Right atrium auricular region (tissue), 2 donors: ENCODE data around the gene HIPK3. TPM values are rescaled to one million over a fixed set of nuclear protein-coding genes. Genes with fewer than 3 reads are reported as not detected.

ENCODE experiments used
- DNase-seq: peaks from one replicate; pipeline ENCODE4 v3.0.0-alpha.2; 2019; ENCODE audit warnings: low spot score
- H3K27ac ChIP-seq, 2 donors: fragments of 200-600 bp; sonication (generic); 1 replicate in 1 of 2; 2 replicates in 1 of 2; pipeline ENCODE4 v1.5.1; 2016 to 2019
- H3K27me3 ChIP-seq, 2 donors: fragments of 200-600 bp; sonication (generic); one replicate each; pipeline versions ENCODE4 v1.5.1 to v1.6.0; 2017 to 2019
- H3K36me3 ChIP-seq: fragments of 200-600 bp; sonication (generic); one replicate; pipeline ENCODE4 v1.5.1; 2016
- H3K4me1 ChIP-seq, 2 donors: fragments of 200-600 bp; sonication (generic); one replicate each; pipeline versions ENCODE4 v1.5.1 to v1.6.0; 2017 to 2019
- H3K4me3 ChIP-seq, 2 donors: fragments of 200-600 bp; sonication (generic); 1 replicate in 1 of 2; 2 replicates in 1 of 2; pipeline ENCODE4 v1.5.1; 2017 to 2019; ENCODE audit warnings: mild to moderate bottlenecking in 1 of 2, moderate library complexity in 1 of 2
- H3K9me3 ChIP-seq, 2 donors: fragments of 200-600 bp; sonication (generic); one replicate each; pipeline ENCODE4 v1.5.1; 2019
- total RNA-seq, 2 donors: library from RNA; depleted of rRNA; stranded (reverse); fragments of >200 nt; gene quantifications; one replicate each; pipeline ENCODE4 v1.1.0, GENCODE V29; 2016
- TF ChIP-seq, protein P1 (sequence below), 2 donors: fragments of 200-600 bp; sonication (generic); IDR thresholded peaks; one replicate each; pipeline ENCODE4 v1.5.1; 2019; ENCODE audit warnings: antibody characterized with exemption in 2 of 2

HIPK3 gene
- total RNA-seq, 2 donors from 2014 or later = 142 to 209 TPM

DNA sequence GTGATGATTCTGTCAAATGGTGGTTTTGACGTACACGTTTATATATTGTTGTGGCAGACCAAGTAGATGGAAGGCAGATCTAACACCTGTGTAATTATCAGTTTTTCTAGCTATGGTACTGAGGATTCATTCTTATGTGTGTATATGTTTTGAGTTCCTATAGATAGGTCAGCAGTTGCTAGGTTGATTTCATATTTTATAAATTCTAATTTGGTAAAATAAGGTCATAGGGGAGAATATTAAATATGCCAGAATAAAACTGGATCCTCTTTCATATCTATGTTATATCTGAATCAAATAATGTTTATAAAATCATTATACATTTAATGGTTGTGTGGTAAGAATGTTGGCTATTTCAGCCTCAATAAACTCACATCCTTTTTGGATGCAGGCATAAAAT is 27.6 kb downstream of the HIPK3 start:
- DNase-seq = no peak
- TF ChIP-seq, protein P1, sequence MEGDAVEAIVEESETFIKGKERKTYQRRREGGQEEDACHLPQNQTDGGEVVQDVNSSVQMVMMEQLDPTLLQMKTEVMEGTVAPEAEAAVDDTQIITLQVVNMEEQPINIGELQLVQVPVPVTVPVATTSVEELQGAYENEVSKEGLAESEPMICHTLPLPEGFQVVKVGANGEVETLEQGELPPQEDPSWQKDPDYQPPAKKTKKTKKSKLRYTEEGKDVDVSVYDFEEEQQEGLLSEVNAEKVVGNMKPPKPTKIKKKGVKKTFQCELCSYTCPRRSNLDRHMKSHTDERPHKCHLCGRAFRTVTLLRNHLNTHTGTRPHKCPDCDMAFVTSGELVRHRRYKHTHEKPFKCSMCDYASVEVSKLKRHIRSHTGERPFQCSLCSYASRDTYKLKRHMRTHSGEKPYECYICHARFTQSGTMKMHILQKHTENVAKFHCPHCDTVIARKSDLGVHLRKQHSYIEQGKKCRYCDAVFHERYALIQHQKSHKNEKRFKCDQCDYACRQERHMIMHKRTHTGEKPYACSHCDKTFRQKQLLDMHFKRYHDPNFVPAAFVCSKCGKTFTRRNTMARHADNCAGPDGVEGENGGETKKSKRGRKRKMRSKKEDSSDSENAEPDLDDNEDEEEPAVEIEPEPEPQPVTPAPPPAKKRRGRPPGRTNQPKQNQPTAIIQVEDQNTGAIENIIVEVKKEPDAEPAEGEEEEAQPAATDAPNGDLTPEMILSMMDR (IDR thresholded peaks at IDR 0.05) = no peak
- Histone ChIP-seq H3K36me3 (peaks cover 11% of the 10 kb centered on the region), H3K27me3 (no peaks in the 10 kb centered on the region), H3K9me3 (no peaks in the 10 kb centered on the region), H3K4me1 (peaks cover 0 to 22% of the 10 kb centered on the region in 2 donors), H3K4me3 (no peak overlapping the region), H3K27ac (no peak overlapping the region)

DNA sequence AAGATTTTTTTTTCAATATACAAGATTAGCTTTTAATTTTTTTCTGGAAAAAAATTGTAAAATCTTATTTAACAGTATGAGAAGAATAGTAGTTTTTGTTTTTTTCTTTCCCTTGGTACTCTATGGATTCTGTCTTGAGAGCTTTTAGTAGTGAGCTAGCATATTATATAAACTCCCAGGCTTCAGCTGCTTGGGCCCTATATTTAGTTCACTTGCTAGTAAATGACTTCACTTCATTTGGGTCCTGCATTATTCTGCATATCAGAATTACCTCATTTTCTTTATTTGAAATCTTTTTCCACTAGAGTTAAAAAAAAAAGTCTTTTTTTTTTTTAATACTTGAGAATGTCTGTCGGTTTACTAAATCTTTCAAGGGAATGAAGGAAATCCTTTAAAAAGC is 33.1 kb downstream of the HIPK3 start:
- no peaks in the 10 kb centered on the region for H3K27me3 ChIP-seq
- peaks cover 0 to 61% of the 10 kb centered on the region in 2 donors for H3K4me1 ChIP-seq
- TF ChIP-seq, protein P1 (IDR thresholded peaks at IDR 0.05) = no peak
- peak overlapping the region; percentile 71 to 87 for H3K27ac ChIP-seq
- no peak for DNase-seq
- H3K36me3 ChIP-seq = peaks cover 11% of the 10 kb centered on the region
- H3K4me3 ChIP-seq = no peak overlapping the region
- no peaks in the 10 kb centered on the region for H3K9me3 ChIP-seq

DNA sequence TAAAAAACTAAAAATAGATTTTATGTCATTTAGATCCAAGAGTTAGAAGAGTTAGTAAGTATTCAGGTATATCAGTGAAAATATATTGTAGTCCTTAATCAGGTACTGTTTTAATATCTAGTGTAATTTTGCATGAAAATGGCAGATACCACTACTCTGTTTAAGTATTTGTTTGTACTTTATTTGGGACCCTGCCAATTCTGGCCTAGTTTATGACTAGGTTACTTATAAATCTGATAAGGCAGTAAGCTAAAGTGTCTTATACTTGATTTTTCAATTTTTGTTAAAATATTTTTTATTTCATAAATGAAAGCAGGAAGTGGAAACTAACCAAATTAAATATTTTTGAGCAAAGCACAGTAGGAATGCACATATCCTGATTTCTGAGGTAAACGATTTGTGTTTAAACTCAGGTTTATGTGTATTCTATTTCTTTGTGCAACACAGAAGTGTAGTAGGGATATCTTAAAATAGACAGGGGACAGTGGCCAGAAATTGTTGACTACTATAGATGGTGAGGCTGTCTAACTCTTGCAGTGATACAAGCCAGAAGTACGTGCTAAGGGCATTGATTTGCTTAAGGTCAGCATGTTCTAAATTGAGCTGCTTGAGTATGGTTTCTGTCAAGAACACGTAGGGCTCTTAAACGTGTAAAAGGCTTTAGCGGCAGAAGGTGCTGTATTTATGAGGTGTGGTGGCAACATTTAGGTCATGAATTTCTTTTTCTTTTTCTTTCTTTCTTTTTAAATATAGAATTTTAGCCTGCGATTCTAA is 34.0 kb downstream of the HIPK3 start:
- H3K4me1 ChIP-seq = peaks cover 0 to 70% of the 10 kb centered on the region in 2 donors
- no peak for DNase-seq
- H3K9me3 ChIP-seq = no peaks in the 10 kb centered on the region
- TF ChIP-seq, protein P1 (IDR thresholded peaks at IDR 0.05) = no peak
- peaks cover 11% of the 10 kb centered on the region for H3K36me3 ChIP-seq
- no peak overlapping the region for H3K4me3 ChIP-seq
- H3K27me3 ChIP-seq = no peaks in the 10 kb centered on the region
- H3K27ac ChIP-seq = peak overlapping the region; percentile 71 to 87

DNA sequence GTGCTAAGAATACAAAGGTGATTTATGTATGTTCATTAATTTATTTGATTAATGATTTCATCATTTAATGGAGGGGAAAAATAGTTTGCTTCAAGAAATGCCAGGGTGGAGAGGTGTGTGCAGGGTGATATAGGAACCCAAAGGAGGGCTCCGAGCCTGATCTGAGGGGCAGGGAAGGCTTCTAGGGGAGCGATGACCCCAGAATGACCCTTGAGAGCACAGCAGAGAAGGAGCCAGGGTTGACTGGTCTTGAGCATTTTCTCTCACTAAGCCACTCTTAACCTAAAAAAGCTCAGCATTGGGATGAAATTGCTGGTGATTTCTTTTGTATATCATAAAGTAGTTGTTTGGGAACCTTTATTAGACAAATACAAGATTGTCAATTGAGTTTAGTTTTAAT is 35.1 kb downstream of the HIPK3 start:
- TF ChIP-seq, protein P1 (IDR thresholded peaks at IDR 0.05) = no peak
- peak overlapping the region; percentile 71 to 87 for H3K27ac ChIP-seq
- H3K27me3 ChIP-seq = no peaks in the 10 kb centered on the region
- H3K4me3 ChIP-seq = no peak overlapping the region
- H3K36me3 ChIP-seq = peaks cover 2% of the 10 kb centered on the region
- peaks cover 0 to 67% of the 10 kb centered on the region in 2 donors for H3K4me1 ChIP-seq
- no peak for DNase-seq
- H3K9me3 ChIP-seq = no peaks in the 10 kb centered on the region

DNA sequence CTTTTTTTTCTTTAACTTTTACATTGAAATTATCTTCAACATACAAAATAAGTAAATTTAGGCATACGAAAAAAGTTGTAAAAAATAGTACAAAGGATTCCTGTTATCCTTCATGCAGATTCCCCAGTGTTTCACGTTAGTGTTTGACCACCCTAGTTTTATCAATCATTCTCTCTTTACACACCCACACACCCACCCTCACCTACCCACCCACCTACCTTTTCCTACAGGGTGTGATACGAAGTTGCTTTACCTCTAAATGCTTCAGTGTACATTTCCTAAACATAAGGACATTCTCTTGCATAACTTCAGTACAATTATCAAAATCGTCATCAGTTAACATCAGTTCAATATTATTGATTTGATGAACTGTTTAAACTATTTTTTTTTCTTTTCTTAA is 37.0 kb downstream of the HIPK3 start:
- TF ChIP-seq, protein P1 (IDR thresholded peaks at IDR 0.05) = no peak
- Histone ChIP-seq H3K27me3 (no peaks in the 10 kb centered on the region), H3K36me3 (no peaks in the 10 kb centered on the region), H3K9me3 (peaks cover 0 to 4% of the 10 kb centered on the region in 2 donors), H3K4me1 (peaks cover 0 to 54% of the 10 kb centered on the region in 2 donors), H3K4me3 (no peak overlapping the region), H3K27ac (peak overlapping the region in 1 of 2 donors; percentile 87)
- no peak for DNase-seq
